GM19468 (cell line): Measurements from ENCODE around the gene BMPR1A.
"Not testable (repeated sequence)": the region's sequence is repeated elsewhere in the genome, so short reads cannot be mapped to it uniquely, and the experiment has no call there.

Experiments
- ATAC-seq: cut with Tn5 transposase; IDR thresholded peaks from one replicate; pipeline ENCODE4 v1.9.1; 2021; ENCODE audit warnings: mild to moderate bottlenecking, moderate library complexity, moderate number of reproducible peaks; ENCODE audit not compliant: unreplicated experiment; ENCODE audit errors: extremely low read depth

Gene BMPR1A

DNA sequence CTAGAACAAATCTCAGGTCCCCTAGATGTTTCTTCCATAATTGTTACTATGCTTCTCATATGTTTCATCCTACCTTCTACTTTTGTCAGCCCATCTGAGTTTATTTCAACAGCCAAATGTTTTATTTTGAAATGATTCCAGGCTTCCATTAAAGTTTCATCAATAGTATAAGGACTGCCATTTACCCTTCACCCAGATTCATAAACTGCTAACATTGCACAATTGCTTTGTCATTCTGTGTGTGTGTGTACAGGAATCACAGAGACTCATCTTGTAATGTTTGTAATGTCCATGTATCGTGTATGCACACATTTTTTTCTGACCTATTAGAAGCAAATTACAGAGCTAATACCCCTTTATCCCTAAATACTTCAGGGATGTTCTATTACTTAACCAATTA, 175.5 kb downstream of the BMPR1A start:
- no peak for ATAC-seq

DNA sequence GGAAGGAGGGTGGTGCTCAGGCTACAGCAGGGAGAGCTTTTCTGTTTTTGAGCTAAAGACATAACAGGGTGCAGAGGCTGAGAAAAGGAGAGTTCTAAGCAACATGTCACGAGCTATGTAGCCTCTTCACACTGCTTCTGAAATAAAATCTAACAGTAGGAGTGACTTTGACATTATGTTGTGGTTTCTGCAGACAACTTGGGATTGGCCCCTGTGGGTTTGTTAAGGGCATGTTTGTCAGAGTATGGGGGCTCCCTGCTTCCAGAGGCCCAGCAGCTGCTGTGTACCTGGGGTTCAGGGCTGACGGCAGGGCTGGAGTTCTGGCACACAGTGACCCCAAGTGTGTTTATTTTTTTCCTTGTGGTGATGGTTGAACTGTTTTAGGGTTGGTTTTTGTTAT, 176.3 kb downstream of the BMPR1A start:
- ATAC-seq = no peak

DNA sequence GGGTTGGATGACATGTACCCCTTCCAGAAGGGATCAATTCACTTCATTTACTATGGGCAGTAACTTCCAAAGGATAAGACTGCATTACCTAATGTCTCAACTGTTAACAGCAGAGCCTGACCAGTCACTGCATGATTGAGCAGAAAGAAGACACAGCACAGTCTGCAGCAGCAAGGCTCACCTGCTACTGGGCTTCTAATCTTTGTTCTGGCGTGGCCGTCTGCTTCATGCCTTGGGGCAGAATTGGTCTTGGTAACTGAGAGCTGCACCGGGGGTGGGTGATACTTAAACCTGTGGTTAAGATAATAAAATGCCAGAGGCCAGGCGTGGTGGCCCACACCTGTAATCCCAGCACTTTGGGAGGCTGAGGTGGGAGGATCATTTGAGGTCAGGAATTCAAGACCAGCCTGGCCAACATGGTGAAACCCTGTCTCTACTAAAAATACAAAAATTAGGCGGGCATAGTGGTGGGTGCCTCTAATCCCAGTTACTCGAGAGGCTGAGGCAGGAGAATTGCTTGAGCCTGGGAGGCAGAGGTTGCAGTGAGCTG, 177.8 kb downstream of the BMPR1A start:
- ATAC-seq = not testable (repeated sequence)

DNA sequence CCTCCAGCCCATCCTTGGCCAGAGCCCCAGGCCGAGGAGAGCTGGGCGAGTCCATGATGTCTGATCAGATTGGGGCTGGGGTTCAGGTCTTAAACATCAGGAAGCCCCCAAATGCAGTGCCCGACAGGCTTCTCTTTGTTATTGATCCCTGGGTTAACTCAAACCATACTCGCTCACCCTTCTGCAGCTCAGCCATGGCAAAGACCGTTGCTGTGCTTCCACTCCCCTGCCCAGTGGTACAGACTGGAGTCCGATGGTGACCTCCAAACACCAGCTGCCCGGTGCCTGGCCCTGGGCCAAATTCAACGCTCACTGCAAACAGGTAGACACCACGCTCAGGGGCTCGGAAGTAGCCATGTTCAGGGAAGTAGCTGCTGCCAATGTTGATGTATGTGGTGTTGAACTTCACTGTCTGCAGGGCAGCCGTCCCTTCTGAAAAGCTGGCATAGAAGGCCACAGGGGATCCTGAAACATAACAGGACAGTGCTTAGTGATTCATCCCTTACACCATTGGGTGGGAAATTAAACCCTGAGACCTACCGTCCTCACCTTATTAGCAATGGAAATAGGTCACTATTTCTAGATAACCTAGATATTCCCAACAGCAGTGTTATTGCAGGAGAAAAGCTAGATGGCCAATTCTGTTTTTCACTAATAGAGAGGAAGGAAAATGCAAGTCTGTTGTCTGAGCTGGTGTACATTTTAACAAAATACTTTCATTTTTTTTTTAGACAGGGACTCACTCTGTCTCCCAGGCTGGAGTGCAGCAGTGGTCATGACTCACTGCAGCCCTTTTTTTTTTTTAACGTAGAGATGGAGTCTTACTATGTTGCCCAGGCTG, 180.5 kb downstream of the BMPR1A start:
- no peak for ATAC-seq

DNA sequence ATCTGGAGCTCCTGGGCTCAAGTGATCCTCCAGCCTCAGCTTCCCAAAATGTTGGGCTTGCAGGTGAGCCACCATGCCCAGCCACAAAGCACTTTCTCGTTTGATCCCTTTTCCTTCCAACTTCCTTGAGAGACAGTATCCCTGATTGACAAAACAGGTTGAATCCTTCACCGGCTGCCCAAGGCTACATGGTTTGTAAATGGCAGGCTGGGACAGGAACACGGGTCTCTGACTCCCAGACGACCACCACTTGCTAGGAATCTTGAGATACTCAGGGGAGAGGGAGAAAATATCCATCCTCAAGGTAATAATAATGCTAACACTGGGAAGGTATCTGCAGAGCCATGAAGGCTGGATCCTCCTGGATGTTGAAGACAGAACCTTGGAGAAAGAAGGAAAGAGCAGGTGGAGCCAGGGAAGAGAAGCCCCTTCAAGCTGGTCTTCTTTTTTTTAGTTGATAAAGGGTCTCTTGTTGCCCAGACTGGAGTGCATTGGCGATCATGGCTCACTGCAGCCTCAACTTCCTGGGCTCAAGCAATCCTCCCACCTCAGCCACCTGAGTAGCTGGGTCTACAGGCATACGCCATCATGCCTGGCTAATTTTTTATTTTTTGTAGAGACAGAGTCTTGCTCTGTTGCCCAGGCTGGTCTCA, 181.2 kb downstream of the BMPR1A start:
- no peak for ATAC-seq

DNA sequence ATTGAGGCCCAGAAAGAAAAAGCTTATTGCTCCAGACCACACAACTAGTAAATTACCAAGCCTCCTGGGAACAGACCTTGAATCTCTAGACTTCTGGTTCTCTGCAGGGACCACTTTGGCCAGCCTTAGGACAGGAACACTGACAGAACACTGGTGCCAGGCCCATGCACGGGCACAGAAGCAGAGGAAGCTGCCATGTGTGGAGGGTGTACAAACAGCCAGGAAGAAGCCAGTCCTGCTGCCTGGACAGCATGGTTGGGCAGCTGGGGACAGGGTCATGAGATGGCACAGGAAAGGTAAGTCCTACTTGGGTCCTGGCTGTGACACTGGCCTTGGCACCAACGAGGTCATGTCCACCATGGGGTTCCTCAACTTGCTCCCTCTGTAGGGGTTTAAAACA, 181.8 kb downstream of the BMPR1A start:
- ATAC-seq = no peak

DNA sequence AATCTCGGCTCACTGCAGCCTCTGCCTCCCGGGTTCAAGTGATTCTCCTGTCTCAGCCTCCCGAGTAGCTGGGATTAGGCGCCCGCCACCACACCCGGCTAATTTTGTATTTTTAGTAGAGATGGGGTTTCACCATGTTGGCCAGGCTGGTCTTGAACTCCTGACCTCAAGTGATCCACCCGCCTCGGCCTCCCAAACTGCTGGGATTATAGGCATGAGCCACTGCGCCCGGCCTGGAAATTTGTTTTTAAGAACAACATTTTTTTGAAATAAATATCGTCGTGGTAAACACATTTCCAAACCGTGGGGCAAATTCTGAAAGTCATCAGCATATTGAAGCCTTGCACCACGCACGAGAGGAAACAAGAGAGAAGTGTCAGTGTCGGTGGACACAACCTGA, 183.7 kb downstream of the BMPR1A start:
- ATAC-seq = not testable (repeated sequence)

DNA sequence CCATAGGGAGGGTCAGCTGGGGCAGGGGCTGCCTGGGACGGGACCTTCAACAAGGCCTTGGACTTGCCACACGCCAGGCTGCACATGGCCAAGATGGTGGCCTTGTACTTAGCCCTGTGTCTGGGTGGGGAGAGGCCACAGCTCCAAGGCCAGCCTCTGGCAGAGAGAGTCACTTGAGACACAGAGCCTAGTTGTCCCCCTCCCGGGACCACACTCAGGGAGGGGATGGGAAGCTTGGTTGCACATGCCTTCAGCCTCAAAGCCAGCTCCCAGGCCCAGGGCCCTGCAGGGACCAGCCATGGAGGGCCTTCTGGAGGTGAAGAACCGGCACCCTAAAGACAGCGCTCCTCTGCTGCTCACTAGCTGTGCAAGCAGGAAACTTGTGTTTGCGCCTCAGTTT, 184.3 kb downstream of the BMPR1A start:
- ATAC-seq = no peak

DNA sequence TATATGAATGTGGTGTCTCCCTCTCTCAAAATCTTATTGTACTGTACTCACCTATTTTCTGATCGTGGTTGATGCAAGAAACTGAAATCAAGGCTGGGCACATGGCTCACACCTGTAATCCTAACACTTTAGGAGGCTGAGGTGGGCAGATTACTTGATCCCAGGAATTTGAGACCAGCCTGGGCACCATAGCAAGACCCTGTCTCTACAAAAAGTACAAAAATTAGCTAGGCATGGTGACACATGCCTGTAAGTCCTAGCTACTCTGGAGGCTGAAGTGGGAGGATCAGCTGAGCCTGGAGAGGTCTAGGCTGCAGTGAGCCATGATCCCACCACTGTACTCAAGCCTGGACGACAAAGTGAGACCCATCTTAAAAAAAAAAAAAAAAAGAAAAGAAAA, 185.0 kb downstream of the BMPR1A start:
- no peak for ATAC-seq

DNA sequence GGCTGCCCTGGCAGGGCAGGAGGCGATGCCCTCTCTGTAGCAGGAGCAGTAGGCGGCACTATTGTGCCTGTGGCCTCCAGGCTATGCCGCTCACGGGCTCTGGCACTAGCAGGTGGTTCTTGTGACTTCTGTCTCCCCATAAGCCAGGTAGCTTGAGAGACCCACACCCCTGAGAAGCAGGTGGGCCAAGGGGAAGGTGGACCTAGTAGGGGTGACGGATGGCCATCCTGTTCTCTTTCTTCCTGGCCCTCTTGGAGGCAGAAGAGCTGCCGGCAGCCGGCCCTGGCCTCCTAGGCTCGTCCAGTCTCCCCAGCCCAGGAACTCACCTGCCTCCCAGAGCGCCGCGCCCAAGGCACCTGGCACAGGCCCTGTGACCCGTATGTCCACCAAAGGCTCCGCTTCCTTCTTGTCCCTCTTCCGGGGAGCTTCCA, 185.6 kb downstream of the BMPR1A start:
- no peak for ATAC-seq

DNA sequence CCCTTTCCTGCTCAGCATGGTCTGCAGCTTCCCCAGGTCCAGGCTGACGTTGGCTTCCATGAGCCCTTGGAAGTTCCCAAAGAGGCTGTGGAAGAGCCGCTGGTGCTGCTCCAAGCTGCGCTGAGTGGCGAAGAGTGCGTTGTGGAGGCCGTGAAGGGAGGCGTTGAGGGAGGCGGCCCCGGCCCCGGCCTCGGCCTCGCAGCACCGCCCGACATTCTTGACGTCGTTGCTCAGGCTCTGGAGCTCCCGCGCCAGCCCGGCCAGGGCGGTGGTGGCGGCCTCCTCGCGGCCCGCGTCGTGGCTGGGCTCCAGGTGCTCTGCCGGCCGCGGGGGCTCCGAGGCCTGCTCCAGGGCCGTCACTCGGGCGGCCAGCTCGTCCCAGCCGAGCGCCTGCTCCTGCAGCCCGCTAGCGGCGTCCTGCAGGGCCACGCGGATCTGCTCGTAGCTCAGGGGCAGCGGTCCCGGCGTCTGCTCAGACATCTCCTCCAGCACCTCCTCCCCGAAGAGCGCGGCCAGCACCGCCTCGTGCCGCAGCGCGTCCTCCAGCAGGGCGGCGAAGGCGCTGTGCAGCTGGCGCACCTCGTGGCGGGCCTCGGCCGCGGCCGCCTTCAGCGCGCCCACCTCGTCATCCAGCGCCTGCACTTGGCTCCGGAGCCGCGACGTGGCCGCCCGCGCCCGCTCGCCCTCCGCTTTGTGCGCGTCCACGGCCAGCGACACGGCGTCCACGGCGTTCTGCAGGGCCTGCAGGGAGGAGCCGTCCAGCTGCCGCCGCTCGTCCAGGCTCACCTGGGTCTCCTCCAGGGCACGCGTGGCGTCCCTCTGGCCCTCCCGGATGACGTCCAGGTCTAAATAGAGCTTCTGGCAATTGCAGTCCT, 186.3 kb downstream of the BMPR1A start:
- ATAC-seq = no peak

DNA sequence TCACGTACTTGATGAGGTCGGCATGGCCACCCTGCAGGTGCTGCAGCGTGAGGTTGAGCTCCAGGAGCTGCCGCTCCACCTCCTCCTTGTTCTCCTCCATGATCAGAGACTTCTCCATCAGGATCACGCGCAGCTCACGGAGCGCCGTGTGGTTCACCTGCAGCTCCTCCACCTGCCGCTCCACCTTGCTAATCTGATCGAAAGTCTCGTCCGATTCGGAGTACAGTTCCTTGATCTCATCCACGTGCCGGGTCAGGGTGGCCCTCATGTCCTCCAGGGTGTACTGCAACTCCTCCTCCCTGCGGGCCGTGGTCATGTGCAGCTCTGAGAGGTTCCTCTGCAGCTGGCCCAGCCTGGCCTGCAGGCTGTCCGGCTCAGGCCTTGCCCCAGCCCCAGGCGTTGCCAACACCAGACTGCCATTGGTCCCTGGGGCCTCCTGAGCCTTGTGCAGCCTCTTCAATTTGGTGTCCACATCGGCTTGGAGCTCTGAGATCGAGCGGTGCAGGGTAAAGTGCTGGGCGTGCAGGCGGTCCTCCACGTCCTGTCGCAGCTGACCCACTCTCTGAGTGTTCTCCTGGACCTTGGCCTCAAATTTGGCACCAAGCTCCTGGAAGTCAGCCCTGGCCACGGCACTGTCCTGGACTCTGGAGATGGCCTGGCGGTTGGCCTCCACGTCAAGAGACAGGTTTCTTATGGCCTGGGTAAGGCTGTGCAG, 187.1 kb downstream of the BMPR1A start:
- ATAC-seq = no peak

DNA sequence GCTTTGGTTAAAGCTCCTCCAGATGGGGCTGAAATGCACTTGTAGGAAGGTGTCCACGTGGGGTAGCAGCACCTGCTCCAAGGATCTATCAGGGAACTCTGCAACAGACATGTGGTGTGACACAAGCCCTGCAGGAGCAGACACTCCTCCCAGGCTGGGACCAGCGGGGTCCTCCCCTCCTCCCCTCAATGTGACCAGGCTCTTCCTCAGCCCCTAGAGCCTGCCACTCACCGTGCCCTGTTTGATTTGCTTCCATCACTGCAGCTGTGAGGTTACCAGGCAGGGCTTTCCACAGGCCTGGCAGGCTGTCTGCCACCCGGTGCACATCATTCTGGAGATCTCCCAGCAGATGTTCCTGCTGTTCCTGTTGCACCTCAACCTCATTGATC, 187.6 kb downstream of the BMPR1A start:
- ATAC-seq = no peak

DNA sequence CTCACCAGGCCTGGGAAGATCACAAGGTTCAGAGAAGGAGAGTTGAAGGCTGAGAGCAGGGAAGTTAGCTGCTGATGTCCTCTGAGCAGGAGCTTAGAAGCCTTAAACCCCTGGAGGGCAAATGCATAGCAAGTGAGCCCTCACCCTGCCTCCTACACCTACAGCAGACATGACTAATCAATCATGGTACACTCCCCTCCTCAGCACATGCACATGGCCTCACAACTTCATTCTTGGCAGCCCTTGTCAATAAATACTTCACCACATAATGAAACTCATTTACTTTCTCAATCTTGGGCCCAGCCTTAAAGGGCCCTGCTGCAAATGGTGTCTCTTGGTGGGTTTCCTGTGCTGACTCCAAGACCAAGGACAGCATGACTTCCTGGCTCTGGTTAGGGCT, 188.1 kb downstream of the BMPR1A start:
- ATAC-seq = no peak

DNA sequence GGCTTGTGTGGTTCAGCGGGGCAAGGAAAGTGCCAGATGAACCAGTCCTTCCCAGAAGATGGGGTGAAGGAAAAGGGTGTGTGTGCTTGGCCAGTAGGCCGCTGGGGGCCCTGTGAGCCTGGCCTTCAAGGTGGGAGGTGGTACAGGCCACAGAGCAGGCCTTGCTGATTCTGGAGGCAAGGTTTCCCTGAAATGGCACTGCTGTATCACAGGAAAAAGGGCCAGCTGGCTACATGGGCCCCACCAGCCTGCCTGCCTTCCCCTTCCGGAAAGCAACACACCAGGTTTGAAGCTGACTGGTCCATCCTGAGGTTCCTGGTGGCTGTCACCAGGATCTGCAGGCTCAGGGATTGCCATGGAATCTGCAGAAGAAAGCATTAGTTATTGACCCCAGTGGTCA, 188.5 kb downstream of the BMPR1A start:
- ATAC-seq = no peak

DNA sequence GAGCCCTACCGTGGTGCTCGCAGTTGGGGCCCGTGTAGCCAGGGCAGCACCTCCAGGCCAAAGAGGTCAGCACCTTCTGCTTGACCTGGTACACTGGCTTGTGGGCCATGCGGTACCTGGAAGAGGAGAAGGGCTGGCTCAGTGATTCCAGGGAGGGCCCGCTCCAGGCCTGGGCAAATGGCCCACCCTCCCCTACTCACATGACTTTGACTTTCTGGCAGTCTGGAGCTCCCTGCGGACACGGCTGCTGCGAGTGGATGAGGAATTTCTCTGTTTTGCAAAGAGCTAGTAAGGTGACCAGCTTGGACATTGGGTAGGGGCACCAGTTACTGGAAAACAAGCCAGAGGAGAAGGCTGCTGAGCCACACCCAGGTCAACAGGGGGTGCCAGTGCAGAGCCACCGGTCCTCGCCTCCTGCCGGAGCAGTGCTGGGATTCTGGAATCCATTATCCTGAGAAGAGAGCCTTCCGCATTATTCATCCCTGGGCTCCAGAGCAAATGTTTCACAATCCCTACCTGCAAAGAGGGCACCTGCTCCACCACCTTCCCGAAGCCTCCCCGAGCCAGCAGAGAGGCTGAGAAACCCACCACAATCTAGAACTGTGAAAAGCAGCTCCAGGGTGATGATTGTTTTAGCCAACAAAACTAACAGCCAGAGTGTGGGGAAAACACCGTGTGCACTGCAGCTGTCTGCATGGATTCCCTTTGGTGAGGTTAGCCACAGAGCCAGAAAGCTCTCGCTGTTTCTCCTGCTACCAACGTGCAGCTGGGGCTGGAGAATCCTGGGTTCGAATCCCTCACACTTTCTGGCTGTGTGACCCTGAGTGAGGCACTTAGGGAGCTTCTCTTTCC, 189.2 kb downstream of the BMPR1A start:
- ATAC-seq = no peak

DNA sequence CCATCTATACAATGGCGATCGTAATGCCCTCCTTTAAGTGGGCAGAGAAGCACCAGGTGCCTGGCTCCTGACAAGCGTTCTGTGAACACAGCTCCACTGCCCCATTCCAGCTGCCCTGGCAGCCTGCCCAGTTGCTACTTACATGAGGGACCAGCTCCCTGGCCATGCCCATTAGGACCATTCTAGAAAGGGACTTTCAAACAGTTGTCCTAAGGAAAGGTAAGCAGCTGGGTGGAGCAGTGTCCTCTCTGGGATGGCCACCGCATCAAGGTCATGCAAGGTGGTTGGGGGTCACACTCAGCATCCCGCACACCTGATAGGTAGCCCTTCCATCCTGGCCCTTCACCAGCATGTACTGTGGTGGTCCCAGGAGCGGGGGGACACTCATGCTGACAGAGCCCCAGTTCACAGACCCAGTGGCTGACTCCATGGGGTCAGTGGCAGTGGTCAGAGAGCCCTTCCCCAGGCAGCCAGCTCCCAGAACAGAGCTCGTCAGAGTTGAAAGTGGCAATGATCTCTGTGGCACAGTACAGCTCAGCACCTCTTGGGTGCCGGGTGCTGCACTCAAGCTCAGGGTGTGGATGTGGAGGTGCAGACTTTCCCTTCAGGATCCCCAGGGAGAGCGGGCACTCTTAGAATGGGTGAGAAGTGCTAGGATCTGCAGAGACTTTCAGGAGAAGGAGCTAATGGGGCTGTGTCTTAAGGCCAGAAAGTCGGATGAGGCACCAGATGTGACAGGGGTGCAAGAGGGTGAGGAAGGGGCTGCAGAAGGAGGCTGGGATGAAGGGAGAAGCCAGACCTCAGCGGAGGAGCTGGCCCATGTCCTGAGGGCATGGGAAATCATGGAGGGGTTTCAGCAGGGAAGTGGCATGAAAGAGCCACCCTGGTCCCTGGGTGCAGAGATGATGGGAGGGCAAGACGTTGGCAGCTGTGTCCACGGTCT, 190.1 kb downstream of the BMPR1A start:
- no peak for ATAC-seq

DNA sequence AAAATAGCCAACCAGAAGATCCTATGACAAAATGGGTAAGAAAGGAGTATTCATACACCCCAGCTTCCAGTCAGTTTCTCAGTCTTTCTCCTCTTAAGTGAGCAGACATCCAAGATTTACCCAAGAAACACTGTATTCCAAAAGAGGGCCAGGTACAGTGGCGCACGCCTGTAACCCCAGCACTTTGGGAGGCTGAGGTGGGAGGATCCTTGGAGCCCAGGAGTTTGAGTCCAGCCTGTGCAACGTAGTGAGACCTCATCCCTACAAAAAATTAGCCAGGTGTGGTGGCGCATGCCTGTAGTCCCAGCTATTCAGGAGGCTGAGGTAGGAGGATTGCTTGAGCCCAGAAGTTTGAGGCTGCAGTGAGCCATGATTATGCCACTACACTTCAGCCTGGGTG, 191.4 kb downstream of the BMPR1A start:
- ATAC-seq = not testable (repeated sequence)
